Activated B cell treated with CpG ODN at 0.5 μM for 24 hours (primary cell): Measurements from ENCODE around the gene STKLD1. TPM values are rescaled to one million over a fixed set of nuclear protein-coding genes. Genes with fewer than 3 reads are reported as not detected.
A peak's percentile ranks its signal among the peaks of the same experiment; 100 is the strongest.

Experiments used
- ATAC-seq: fragments of 200-7000 bp; cut with Tn5 transposase; one replicate; pipeline ENCODE4 v1.10.0; 2021; ENCODE audit warnings: low read depth, mild to moderate bottlenecking, moderate library complexity
- CTCF ChIA-PET: fragments of 350-600 bp; sonication (Branson Sonifier 250); formaldehyde crosslinking; loops from one replicate; lab custom pipeline; 2021; ENCODE audit warnings: antibody characterized with exemption; lab: Charles Lee
- POLR2A ChIA-PET: fragments of 350-600 bp; sonication (Branson Sonifier 250); formaldehyde crosslinking; loops from one replicate; lab custom pipeline; 2021; ENCODE audit warnings: antibody characterized with exemption; lab: Charles Lee
- DNase-seq: peaks from one replicate; pipeline ENCODE4 v3.0.0; 2022
- H3K27ac Mint-ChIP-seq: one replicate; pipeline ENCODE4 v1.8.0; 2020; ENCODE audit warnings: mixed read lengths
- H3K27me3 Mint-ChIP-seq: one replicate; pipeline ENCODE4 v1.8.0; 2021; ENCODE audit warnings: mixed read lengths
- H3K36me3 Mint-ChIP-seq: one replicate; pipeline ENCODE4 v1.8.0; 2021; ENCODE audit warnings: low read depth, mixed read lengths
- H3K4me1 Mint-ChIP-seq: one replicate; pipeline ENCODE4 v1.8.0; 2021; ENCODE audit warnings: mixed read lengths
- H3K4me3 Mint-ChIP-seq: one replicate; pipeline ENCODE4 v1.8.0; 2020; ENCODE audit warnings: mild to moderate bottlenecking, mixed read lengths
- H3K9me3 Mint-ChIP-seq: one replicate; pipeline ENCODE4 v1.8.0; 2020; ENCODE audit warnings: mixed read lengths
- CTCF ChIP-seq: fragments of 200-600 bp; IDR thresholded peaks from one replicate; pipeline ENCODE4 v1.8.0; 2022; ENCODE audit warnings: antibody characterized with exemption, mild to moderate bottlenecking
- intact Hi-C: fragments of 100-400 bp; cut with micrococcal nuclease; formaldehyde crosslinking; loops from one replicate; pipeline ENCODE4 v1.15.1; 2024
- total RNA-seq: library from RNA; stranded (reverse); gene quantifications from 2 replicates; pipeline ENCODE4 v1.2.3, GENCODE V29; 2022

STKLD1 gene
- total RNA-seq, 1 donor from 2014 or later, result 0.44 TPM

- no peak for TF ChIP-seq CTCF
- H3K27ac Mint-ChIP-seq, result peak overlapping the region; percentile 31
- intact Hi-C loops, result no loop called here
- H3K4me3 Mint-ChIP-seq, result no peak overlapping the region
- no peak for ATAC-seq
- ChIA-PET POLR2A (interaction anchor here (0.6 to 1.5 kb wide), 5 partner anchors 11 to 21 kb away, joined by 3 to 8 read pairs (median 3); partner anchors contain the start of gene SURF6), CTCF (interaction anchor here (0.9 kb wide), 1 partner anchor 167 kb away, joined by 3 read pairs; no protein-coding TSS in a partner anchor)
- H3K4me1 Mint-ChIP-seq, result peaks cover 58% of the 10 kb centered on the region
- no peak for DNase-seq
- H3K36me3 Mint-ChIP-seq, result peaks cover 62% of the 10 kb centered on the region
- H3K9me3 Mint-ChIP-seq, result no peaks in the 10 kb centered on the region
- no peaks in the 10 kb centered on the region for H3K27me3 Mint-ChIP-seq
Observed at GRCh38 chr9:133352635-133353340, 23.4 kb upstream of the STKLD1 start.

- peak overlapping the region; percentile 31 for H3K27ac Mint-ChIP-seq
Observed at GRCh38 chr9:133353548-133353947, 22.6 kb upstream of the STKLD1 start.

DNA sequence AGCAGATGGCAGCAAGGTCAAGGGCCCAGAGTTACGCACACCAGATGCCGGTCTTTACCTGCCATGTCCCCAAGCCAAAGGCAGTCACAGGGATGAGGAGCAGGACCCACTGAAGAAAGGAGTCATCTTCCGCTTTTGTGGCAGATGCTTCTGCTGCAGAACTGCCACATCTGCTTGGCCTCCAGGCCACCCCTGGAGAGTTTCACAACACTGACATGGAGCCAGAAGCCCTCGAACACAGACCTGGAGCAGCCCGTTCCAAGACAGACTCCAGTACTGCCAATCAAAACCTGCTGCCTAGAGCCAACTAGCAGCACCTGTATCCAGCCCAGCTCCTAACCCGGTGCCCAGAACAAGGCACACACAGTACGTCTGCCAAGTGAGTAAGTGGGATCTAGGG, 21.4 kb upstream of the STKLD1 start:
- no peaks in the 10 kb centered on the region for H3K9me3 Mint-ChIP-seq
- peaks cover 53% of the 10 kb centered on the region for H3K36me3 Mint-ChIP-seq
- intact Hi-C loops, result no loop called here
- no peak overlapping the region for H3K27ac Mint-ChIP-seq
- H3K4me3 Mint-ChIP-seq, result peak overlapping the region; percentile 88
- ATAC-seq (no peak), DNase-seq (no peak)
- H3K4me1 Mint-ChIP-seq, result peaks cover 51% of the 10 kb centered on the region
- ChIA-PET CTCF (interaction anchor here (0.8 to 1.0 kb wide), 2 partner anchors 9 to 169 kb away, joined by 3 to 4 read pairs; no protein-coding TSS in a partner anchor), POLR2A (interaction anchor here (1.0 to 3.7 kb wide), 5 partner anchors 7 to 324 kb away, joined by 3 to 52 read pairs (median 8); partner anchors contain the start of genes CACFD1, GTF3C5, MED22 and RPL7A)
- no peak for TF ChIP-seq CTCF
- no peaks in the 10 kb centered on the region for H3K27me3 Mint-ChIP-seq

More at GRCh38 chr9:133353548-133353947, 22.6 kb upstream of the STKLD1 start:
- TF ChIP-seq CTCF, result no peak
- DNase-seq (no peak), ATAC-seq (no peak)
- Mint-ChIP-seq H3K4me1 (peaks cover 59% of the 10 kb centered on the region), H3K9me3 (no peaks in the 10 kb centered on the region), H3K4me3 (no peak overlapping the region), H3K27me3 (no peaks in the 10 kb centered on the region), H3K36me3 (peaks cover 57% of the 10 kb centered on the region)
- ChIA-PET CTCF (no interaction called here), POLR2A (interaction anchor here (1.0 to 1.1 kb wide), 2 partner anchors 11 to 18 kb away, joined by 3 read pairs; partner anchors contain the start of gene SURF6)
- intact Hi-C loops, result no loop called here

DNA sequence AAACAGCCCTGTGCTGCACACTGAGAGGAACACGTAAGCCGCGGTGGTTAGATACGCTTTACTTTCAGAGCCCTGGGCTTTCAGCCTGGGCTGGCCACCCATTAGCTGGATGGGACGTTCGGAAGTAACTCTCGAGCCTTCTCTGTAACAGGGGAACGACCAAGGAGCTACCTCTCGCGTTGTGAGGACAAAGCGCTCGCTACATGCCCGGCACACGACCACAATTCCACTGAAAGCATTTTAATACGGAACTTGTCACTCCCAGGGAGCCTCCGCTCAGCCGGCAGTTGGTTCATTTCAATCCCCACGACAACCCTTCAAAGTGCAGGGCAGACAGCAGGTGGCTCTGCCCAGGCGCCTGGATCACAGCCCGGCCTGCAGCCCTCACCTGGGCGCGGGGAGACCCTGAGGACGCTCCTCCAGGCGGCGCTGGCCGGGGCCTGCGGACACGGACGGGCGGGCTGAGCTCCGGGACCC, 20.2 kb upstream of the STKLD1 start:
- ChIA-PET CTCF (interaction anchor here (0.6 to 1.0 kb wide), 4 partner anchors 8 to 201 kb away, joined by 3 to 5 read pairs (median 4); no protein-coding TSS in a partner anchor), POLR2A (interaction anchor here (0.6 to 3.7 kb wide), 15 partner anchors 9 to 326 kb away, joined by 3 to 52 read pairs (median 5); partner anchors contain the start of genes CACFD1, GTF3C5, MED22 and RPL7A)
- Mint-ChIP-seq H3K9me3 (no peaks in the 10 kb centered on the region), H3K36me3 (peaks cover 48% of the 10 kb centered on the region), H3K27me3 (no peaks in the 10 kb centered on the region), H3K4me1 (peaks cover 45% of the 10 kb centered on the region), H3K4me3 (peak overlapping the region; percentile 88), H3K27ac (peak overlapping the region; percentile 82)
- DNase-seq (no peak), ATAC-seq (no peak)
- no peak for TF ChIP-seq CTCF
- intact Hi-C loops, result loop anchor here (1.0 kb wide), 3 partner anchors 8 to 170 kb away; partner anchors contain the start of genes MED22, RPL7A, STKLD1 and SURF4
